Heart right ventricle (tissue), 16 donors: ENCODE measurements around the gene UNC5B. TPM values are rescaled to one million over a fixed set of nuclear protein-coding genes. Genes with fewer than 3 reads are reported as not detected.

Source experiments
- ATAC-seq, 8 donors: fragments of 200-7000 bp; cut with Tn5 transposase; one replicate each; pipeline ENCODE4 v1.9.1; 2020; ENCODE audit warnings: mild to moderate bottlenecking in 8 of 8, moderate library complexity in 8 of 8, moderate number of reproducible peaks in 1 of 8
- DNase-seq, 2 donors: peaks; one replicate each; pipeline ENCODE4 v3.0.0-alpha.2; 2020
- H3K27ac ChIP-seq, 10 donors: fragments of 200-600 bp; sonication (generic) in 2 of 10; one replicate each; pipeline versions ENCODE4 v1.5.0 to v1.8.0; 2020 to 2022; ENCODE audit warnings: mild to moderate bottlenecking in 3 of 10
- H3K27me3 ChIP-seq, 7 donors: fragments of 200-600 bp; one replicate each; pipeline ENCODE4 v1.8.0; 2021 to 2022; ENCODE audit warnings: mild to moderate bottlenecking in 2 of 7
- H3K36me3 ChIP-seq, 9 donors: fragments of 200-600 bp; sonication (generic) in 1 of 9; one replicate each; pipeline versions ENCODE4 v1.5.0 to v1.8.0; 2020 to 2022; ENCODE audit warnings: mild to moderate bottlenecking in 2 of 9
- H3K4me1 ChIP-seq, 9 donors: fragments of 200-600 bp; sonication (generic) in 1 of 9; one replicate each; pipeline versions ENCODE4 v1.5.0 to v1.8.0; 2020 to 2022; ENCODE audit warnings: mild to moderate bottlenecking in 4 of 9
- H3K4me3 ChIP-seq, 10 donors: fragments of 200-600 bp; sonication (generic) in 2 of 10; one replicate each; pipeline versions ENCODE4 v1.5.0 to v1.8.0; 2020 to 2022; ENCODE audit warnings: mild to moderate bottlenecking in 7 of 10, moderate library complexity in 2 of 10
- H3K9me3 ChIP-seq, 11 donors: fragments of 200-600 bp in 10 of 11; sonication (generic) in 2 of 11; one replicate each; pipeline versions ENCODE4 v1.5.0 to v1.8.0; 2013 to 2022; ENCODE audit warnings: mild to moderate bottlenecking in 2 of 11, control low read depth in 1 of 11, moderate library complexity in 1 of 11
- CTCF ChIP-seq, 9 donors: fragments of 200-600 bp; sonication (generic) in 2 of 9; IDR thresholded peaks; one replicate each; pipeline versions ENCODE4 v1.5.0 to v1.8.0; 2021 to 2022; ENCODE audit warnings: antibody characterized with exemption in 9 of 9, mild to moderate bottlenecking in 5 of 9, moderate library complexity in 1 of 9
- WGBS, 2 donors: extraction: QIAGEN DNeasy Blood & Tissue Kit; methylation state at CpG; one replicate each; pipeline ENCODE4 v1.1.7; 2013; ENCODE audit warnings: inconsistent platforms in 1 of 2; 5-methylcytosine and 5-hydroxymethylcytosine counted together
- intact Hi-C, 10 donors: fragments of 100-400 bp; cut with DNase I; formaldehyde crosslinking; loops; one replicate each; pipeline versions ENCODE4 v1.11.1 to v1.14.2; 2022
- polyA plus RNA-seq, 2 donors: library from polyadenylated mRNA; stranded (reverse); fragments of 200-250 nt; gene quantifications; one replicate each; pipeline ENCODE4 v1.2.3, GENCODE V29; 2013
- total RNA-seq, 10 donors: library from RNA; stranded (reverse); fragmentation: NEBNext Ultra II Directional in 3 of 10; extraction: Animal tissue kit (Norgen Biotek cat#: 25700) in 3 of 10; gene quantifications; one replicate each; pipeline versions ENCODE4 v1.2.1 to v1.2.4, GENCODE V29; 2021 to 2023
- donor health status: Arrhythmogenic right ventricular cardiomyopathy.
- donor health status: ischemic (EF 13 %, LVEDD 7.1; RV severe dilation, severe dysfunction).
- donor health status: healthy with polysubstance abuse.
- donor health status: DM: no; HTN: yes; CAD: no.
- donor health status: DM: no; HTN: no; CAD: no.
- donor health status: ischemic (EF 25% LVEDD 6.9; RV normal size, moderate dysfunction).
- donor health status: ischemic (EF 25% LVEDD 5.7; RV mildly dilated, moderate dysfunction).
- donor health status: healthy.
- donor health status: DM: yes; HTN: yes; CAD: no.
- donor health status: Ischemic cardiomyopathy.
- donor health status: ischemic (EF 35%, LVEDD 5.7; RV mildly dilated, moderate dysfunction).
- donor health status: nonischemic (EF 11% LVEDD 7.7; RV severe dilation, severe dysfunction).
- donor health status: DM: yes; HTN: yes; CAD: no.
- donor health status: PGD.
- donor health status: ischemic (EF 29% LVEDD 5.4; RV normal size, mild dysfunction).
- donor health status: nonischemic (EF 23%, LVEDD 6.1; RV moderate dilation, normal function).

UNC5B gene
- total and polyA plus RNA-seq, 12 donors, result 3.3 to 20.6 (median 12.1) TPM

DNA sequence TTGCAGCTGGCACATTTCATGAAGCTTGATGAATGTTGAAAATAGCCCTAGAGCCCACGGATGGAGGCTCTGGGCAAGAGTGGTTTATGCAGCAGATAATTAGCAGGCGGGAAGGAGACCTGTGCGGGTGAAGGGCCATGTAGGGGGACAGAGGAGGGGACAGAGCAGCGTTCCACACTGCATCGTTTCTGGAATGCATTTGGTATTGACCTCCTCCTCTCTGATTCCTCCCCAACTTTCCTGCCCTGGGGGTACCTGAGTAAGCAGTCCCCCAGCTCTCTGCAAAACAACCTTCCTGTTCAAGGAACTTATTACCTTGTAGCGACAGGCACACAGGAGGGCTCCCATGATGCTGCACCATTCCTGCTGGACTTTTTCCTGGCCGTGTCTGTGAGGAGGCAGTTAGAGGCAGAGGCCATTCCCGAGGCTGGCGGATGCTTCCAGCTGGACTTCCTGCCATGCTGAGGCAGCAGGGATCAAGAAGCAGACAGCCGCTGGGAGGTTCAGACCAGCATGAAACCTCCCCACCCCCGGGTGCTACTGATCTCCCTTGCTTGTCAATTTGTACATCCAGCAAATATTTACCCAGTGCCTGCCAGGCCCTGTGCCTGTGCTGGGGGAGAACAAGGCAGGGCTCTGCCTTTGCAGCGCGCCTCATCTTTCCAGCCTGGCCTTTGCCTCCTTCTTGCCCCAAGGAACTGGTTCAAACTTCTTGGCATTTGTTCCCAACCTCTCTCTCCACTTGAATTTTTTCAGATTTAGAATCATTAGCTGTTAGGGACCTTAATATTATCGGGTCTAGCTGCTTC, 135.4 kb downstream of the UNC5B start:
- TF ChIP-seq CTCF (IDR thresholded peaks at IDR 0.05), result no peak
- 74 to 77% methylated on average over 14 of the region's 14 CpGs for WGBS, 2 donors
- Histone ChIP-seq H3K27me3 (no peaks in the 10 kb centered on the region), H3K4me1 (peaks cover 0 to 24% (median 0%) of the 10 kb centered on the region in 9 donors), H3K36me3 (peaks cover 0 to 7% (median 0%) of the 10 kb centered on the region in 9 donors), H3K27ac (no peak overlapping the region), H3K9me3 (no peaks in the 10 kb centered on the region), H3K4me3 (no peak overlapping the region)
- ATAC-seq (no peak), DNase-seq (no peak)
- intact Hi-C loops, result loop anchor here in 1 of 10 donors (2.0 kb wide), 1 partner anchor 41 kb away; no protein-coding TSS in a partner anchor

- intact Hi-C loops, result no loop called here
- TF ChIP-seq CTCF (IDR thresholded peaks at IDR 0.05), result no peak
- peaks cover 0 to 13% (median 0%) of the 10 kb centered on the region in 9 donors for H3K36me3 ChIP-seq
- 96 to 100% methylated on average over 1 of the region's 1 CpG for WGBS, 2 donors
- H3K27me3 ChIP-seq, result no peaks in the 10 kb centered on the region
- peaks cover 0 to 15% (median 0%) of the 10 kb centered on the region in 9 donors for H3K4me1 ChIP-seq
- ATAC-seq, result no peak
- H3K27ac ChIP-seq, result no peak overlapping the region
- no peak for DNase-seq
- no peaks in the 10 kb centered on the region for H3K9me3 ChIP-seq
- no peak overlapping the region for H3K4me3 ChIP-seq
These were observed 136.5 kb downstream of the UNC5B start for GRCh38 chr10:71348850-71349249.

GRCh38 chr10:71349406-71349805, 137.0 kb downstream of the UNC5B start:
- no peak for DNase-seq
- no peak for TF ChIP-seq CTCF (IDR thresholded peaks at IDR 0.05)
- no peak for ATAC-seq
- intact Hi-C loops, result no loop called here
- Histone ChIP-seq H3K36me3 (peaks cover 0 to 13% (median 0%) of the 10 kb centered on the region in 9 donors), H3K27me3 (no peaks in the 10 kb centered on the region), H3K4me1 (peaks cover 0 to 12% (median 0%) of the 10 kb centered on the region in 9 donors), H3K9me3 (no peaks in the 10 kb centered on the region), H3K27ac (no peak overlapping the region), H3K4me3 (no peak overlapping the region)
- 97 to 99% methylated on average over 7 of the region's 7 CpGs for WGBS, 2 donors

DNA sequence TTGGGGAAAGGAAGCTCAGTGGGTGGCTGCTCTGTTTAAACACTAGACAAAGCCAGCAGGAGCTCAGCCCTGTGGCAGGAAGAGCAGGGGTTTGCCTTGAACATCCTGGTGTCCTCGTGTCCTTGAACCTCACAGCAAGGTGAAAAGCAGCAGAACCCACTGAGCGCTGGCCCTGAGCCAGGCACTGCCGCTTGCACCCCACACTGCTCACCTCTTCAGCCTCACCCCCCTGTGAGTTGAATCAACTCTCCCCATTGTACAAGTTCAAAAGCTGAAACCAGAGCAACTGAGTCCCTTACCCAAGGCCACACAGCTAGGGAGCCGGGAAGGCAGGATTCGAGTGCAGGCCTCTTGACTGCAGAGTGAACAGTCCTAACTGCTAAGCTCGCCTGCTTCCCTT, 138.7 kb downstream of the UNC5B start:
- ATAC-seq (no peak), DNase-seq (no peak)
- intact Hi-C loops, result no loop called here
- Histone ChIP-seq H3K4me1 (peaks cover 0 to 12% (median 0%) of the 10 kb centered on the region in 9 donors), H3K27ac (no peak overlapping the region), H3K4me3 (no peak overlapping the region), H3K36me3 (peaks cover 0 to 18% (median 0%) of the 10 kb centered on the region in 9 donors), H3K9me3 (no peaks in the 10 kb centered on the region), H3K27me3 (no peaks in the 10 kb centered on the region)
- 91 to 93% methylated on average over 6 of the region's 6 CpGs for WGBS, 2 donors
- TF ChIP-seq CTCF (IDR thresholded peaks at IDR 0.05), result no peak
